Measurements from ENCODE around the gene STAG1.

DNA sequence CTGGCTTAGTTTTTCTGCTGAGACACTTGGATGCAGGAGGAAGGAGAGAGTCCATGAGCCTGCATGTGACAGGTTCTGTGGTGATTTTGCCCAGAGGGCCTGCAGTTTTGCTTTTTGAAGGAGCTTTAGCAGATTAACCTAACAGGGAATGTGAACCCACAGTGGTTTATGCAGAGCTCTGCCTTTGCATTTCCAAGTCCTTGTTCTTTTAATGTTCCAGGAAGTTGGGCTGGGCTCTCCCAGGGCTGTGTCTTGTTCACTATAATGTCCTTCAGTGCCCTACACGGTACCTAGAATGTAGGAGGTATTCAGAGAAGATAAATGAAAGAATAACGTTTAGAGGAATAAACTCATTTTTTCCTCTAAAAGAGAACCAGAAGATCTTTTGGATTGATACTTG is 451.7 kb downstream of the STAG1 start:
- TF ChIP-seq EP300 (IDR thresholded peaks at IDR 0.05) (no peak), POLR2A (IDR thresholded peaks at IDR 0.05) (no peak)
- TF ChIP-seq, protein P1, sequence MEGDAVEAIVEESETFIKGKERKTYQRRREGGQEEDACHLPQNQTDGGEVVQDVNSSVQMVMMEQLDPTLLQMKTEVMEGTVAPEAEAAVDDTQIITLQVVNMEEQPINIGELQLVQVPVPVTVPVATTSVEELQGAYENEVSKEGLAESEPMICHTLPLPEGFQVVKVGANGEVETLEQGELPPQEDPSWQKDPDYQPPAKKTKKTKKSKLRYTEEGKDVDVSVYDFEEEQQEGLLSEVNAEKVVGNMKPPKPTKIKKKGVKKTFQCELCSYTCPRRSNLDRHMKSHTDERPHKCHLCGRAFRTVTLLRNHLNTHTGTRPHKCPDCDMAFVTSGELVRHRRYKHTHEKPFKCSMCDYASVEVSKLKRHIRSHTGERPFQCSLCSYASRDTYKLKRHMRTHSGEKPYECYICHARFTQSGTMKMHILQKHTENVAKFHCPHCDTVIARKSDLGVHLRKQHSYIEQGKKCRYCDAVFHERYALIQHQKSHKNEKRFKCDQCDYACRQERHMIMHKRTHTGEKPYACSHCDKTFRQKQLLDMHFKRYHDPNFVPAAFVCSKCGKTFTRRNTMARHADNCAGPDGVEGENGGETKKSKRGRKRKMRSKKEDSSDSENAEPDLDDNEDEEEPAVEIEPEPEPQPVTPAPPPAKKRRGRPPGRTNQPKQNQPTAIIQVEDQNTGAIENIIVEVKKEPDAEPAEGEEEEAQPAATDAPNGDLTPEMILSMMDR (IDR thresholded peaks at IDR 0.05): no peak
